Daoy (cell line): ENCODE data around the gene FAM180B. TPM values are rescaled to one million over a fixed set of nuclear protein-coding genes. Genes with fewer than 3 reads are reported as not detected.
"Not testable (repeated sequence)": the region's sequence is repeated elsewhere in the genome, so short reads cannot be mapped to it uniquely, and the experiment has no call there.

Experiments used
- DNase-seq: peaks from one replicate; pipeline ENCODE4 v3.0.0-alpha.2; 2015; ENCODE audit warnings: low read depth
- total RNA-seq: library from RNA; depleted of rRNA; stranded (reverse); fragments of >200 nt; shearing (Covaris generic); gene quantifications from 2 replicates; pipeline ENCODE4 v1.2.3, GENCODE V29; 2014; rRNA removed

Gene FAM180B
- total RNA-seq, 1 experiment from 2014 or later, result not detected

DNA sequence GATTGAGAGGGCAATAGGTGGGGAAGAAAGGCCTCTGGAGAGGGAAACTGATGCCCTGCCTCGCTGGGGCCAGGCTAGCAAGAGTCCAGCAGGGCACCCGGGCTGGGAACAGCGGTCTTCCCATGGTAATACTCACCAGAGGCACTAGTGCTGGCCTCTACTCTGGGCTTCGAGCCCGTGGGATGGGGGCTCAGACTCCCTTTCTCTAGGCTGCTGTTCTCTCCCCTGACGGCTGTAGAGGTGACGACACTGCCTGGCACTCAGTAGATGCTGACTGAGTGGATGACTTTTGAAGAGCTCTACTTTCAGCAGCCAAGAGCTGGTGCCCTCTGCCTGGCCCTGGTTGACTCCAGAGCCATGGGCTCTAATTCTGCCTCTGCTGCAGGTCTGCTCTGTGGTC, 8.6 kb downstream of the FAM180B start:
- DNase-seq, result no peak

DNA sequence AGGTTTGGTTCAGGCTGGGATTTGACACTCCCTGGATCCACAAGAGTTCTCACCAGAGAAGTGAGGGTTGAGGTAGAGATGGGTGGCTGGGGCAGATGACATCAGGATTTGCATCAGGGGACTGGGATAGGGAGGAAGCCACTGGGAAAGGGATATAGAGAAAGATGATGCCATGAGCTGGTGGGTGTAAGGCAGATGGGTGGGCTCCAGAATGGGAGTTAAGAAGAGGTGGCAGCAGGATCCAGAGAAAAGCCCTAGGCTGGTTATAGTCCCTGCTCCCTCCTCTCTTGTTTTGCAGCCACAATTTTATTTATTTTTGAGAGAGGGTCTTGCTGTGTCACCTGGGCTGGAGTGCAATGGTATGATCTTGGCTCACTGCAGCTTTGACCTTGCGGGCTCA, 9.5 kb downstream of the FAM180B start:
- DNase-seq, result no peak

DNA sequence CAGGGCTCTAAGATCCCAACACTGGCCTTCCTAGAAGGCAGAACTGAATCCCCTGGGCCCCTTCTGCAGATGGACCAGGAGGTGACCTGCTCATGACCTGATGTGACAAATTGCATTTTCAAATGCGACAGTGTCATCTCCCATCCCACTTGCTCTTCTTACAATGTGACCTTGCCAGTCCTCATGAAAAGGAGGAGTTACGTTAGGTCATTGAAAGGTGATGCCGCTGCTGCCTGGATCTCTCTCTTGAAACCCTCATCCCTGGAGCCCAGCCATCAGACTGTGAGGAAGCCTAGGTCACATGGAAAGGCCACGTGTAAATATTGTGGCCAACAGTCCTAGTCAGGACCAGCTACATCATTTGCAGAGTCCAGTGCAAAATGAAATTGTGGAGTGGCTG, 13.4 kb downstream of the FAM180B start:
- no peak for DNase-seq

DNA sequence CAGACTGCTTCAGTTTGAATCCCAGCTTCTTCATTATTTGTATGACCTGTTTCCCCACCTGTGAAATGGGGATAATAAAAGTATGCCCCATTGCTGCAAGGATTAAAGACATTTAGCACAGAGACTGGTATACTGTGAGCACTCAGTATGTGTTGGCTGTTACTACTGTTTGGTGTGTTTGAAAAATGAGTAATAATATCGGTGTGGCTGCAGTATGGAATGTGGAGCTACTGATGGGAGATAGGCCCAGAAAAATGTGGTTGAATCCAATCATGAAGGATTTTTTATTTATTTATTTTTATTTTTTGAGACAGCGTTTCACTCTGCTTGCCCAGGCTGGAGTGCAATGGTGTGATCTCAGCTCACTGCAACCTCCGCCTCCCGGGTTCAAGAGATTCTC, 16.8 kb downstream of the FAM180B start:
- DNase-seq, result no peak

DNA sequence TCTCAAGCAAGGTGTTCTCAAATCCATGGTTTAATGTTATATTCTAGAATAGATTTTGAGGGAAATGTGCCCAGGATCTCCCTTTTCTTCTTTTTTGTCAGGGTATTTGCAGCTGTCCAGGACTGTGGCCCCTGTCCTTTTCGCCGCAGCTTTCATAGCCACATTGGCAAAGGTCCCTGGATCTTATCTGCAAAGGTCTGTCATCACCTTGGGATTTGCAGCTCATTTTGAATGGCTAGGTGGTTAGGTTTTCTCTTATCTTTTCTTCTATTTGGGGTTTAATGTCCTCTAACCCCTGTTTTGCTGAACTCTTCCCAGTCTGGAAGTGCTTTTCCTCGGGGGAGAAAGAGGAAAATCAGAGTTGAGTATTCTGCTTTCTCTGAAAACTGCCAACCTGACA, 19.4 kb downstream of the FAM180B start:
- no peak for DNase-seq

DNA sequence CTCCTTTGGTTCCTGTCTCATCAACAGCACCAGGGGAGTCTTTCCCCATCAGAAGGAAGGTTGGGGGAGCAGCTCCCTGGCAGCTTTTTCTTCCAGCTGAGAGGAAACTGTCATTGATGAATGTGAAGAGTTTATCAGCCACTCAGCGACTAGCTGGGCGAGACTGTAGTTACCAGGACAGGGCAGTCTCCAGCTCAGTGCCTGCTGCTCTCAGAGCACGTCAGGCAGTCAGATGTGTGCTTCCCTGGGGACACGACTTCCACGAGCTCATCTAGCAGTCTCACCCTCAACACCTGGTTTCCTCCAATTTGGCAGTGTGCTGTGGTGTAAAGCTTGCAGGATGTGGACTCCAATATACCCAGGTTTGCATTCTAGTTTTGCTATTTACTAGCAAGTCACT, 20.3 kb downstream of the FAM180B start:
- DNase-seq, result no peak

DNA sequence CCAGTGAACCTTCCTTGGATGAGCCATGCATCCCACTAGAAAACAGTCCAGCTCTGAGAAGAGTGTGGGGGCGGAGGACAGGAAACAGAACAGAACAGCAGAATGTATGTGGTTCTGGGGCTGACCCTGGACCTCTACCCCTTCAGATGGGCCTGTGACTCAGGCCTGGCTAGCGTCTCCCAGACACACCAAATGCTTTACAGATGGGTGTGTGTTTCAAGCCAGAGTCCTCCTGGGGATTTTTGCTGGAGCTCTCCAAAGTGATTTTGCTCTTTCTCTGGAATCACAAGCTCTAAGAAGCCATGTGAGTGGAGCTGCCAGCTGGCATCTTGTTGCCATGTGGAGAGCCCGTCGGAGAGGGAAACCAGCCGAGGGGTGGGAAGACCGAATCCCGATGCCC, 20.9 kb downstream of the FAM180B start:
- DNase-seq, result peak; percentile 66

DNA sequence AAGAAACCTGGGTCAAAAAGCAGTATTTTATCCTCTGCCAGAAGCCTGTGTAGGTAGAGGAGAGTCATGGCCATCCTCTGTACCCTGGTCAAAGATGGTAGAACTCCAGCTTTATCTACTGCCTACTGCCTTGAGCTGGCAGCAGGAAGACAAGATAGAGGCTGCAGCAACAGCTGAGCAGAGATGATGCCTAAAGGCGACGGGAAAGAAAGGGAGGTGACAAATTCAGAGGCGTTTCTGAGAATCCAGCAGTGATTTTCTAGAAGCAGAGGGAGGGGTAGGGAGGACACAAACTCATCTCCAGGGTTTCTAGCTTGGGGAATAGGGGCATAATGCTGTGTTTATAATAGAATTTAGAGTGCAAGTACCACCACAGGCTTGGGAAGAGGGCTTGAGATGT, 23.2 kb downstream of the FAM180B start:
- DNase-seq, result no peak

DNA sequence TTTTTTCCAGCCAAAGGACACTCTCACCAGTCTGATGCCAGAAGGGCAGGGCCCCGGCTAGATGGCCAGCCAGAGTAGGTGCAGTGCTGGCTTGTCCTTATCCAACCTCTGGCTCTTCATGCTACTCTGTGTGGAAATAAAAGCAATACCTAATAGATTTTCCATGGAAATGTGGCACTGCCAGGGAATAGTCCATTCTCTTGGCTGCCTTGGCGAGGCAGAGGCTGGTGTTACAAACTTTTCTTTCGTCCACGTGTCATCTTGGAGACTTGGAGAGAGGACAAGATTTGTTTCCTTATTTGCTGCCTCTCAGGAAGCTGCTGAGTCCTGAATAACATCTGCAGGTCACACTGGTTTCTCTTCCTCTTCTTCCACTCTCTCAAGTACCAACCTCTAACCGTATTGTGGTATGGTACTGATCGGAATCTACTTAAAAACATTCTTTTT, 24.9 kb downstream of the FAM180B start:
- no peak for DNase-seq

DNA sequence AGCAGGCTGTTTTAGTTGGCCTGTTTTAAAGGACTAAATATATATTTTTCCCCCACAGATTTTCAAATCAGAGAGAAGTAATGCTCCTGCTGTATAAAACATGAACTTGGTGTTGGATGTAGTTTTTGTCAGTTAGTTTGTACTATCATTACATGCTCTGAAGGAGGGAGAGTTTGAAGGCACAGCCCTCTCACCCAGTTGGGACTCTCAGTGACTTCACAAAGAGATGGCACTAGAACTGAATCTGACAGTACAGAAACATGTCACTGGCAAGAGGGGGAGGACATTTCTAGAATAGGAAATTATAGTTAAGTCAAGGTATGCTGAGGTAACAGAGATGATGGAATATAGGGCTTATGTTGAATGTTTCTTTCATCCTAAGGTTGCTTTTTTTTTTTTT, 28.8 kb downstream of the FAM180B start:
- no peak for DNase-seq

DNA sequence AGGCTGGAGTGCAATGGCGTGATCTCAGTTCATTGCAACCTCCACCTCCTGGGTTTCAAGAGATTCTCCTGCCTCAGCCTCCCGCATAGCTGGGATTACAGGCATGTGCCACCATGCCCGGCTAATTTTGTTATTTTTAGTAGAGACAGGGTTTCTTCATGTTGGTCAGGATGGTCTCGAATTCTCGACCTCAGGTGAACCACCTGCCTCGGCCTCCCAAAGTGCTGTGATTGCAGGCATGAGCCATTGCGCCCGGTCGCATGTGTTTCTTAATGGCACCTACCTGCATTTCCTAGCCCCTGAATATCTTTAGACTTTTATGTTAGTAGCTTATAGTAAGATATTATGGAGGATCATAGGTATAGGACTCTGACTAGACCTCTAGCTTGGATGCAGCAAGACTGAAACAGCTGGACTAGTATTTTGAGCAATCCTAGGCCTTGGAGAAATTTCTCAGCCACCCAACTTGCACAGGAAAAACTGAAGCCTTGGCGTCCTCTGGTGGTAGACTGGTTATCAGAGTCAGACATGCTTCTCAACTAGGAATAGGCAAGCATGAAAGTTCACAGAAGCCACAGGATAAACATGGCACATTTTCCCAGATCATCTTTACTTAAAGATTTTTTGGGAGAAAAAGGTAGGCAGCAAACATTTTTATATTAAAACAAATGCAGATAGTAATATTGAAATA, 30.4 kb downstream of the FAM180B start:
- peak; percentile 30 for DNase-seq

DNA sequence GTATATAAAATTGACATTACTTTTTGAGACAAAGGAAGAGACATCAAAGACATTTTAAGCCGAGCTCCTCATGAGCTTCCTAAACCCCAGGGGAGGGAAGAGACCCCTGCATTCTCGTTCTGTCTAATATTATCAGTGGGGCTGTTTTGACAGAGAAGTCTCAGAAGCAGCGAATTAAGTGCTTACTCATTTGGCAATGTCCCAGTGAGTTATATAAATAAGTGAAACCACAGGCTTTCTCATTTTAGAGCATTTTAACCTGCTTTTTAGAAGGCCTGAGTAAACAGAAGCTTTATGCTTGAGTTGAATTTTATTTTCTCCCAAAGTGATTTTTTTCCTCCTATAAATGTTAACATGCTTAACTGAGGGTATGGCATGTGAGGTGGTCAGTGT, 30.9 kb downstream of the FAM180B start:
- no peak for DNase-seq

DNA sequence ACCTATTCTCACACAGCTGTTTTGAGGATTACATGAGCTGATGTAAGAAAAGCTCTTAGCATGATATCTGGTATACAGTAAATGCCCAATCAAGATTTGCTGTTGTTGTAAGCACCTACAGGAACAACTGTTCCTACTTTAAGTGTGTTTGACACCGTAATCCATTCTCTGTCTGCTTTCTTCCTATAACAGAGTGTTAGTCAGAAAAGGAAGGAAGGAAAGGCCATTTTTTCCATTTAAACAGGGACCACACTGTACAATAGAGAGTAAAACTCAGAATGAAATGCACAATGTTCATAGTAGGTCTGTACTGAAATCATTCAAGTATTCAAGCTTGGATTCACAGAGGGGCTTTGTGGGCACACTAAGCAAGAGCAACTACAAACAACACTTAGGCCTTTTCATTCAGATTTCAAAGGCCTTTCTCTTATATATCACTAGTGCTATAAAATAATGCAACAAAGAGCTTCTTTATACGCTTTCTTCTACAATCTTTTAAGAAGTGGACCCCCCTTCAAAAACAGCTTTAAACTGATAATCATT, 34.4 kb downstream of the FAM180B start:
- DNase-seq, result no peak

DNA sequence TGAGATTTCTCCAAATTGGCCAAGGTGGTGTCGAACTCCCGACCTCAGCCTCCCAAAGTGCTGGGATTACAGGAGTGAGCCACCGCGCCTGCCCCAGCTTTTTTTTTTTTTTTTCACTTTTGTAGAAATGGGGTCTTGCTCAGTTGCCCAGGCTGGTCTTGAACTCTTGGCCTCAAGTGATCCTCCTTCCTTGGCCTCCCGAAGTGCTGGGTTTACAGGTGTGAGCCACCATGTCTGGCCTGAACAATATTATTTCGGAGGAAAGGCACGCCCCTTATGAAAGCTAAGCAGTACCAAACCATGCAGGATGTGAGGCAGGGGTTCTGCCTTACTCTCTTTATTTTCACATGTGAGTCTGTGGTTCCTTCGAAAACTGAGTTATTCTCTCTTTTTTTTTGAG, 39.8 kb downstream of the FAM180B start:
- no peak for DNase-seq

DNA sequence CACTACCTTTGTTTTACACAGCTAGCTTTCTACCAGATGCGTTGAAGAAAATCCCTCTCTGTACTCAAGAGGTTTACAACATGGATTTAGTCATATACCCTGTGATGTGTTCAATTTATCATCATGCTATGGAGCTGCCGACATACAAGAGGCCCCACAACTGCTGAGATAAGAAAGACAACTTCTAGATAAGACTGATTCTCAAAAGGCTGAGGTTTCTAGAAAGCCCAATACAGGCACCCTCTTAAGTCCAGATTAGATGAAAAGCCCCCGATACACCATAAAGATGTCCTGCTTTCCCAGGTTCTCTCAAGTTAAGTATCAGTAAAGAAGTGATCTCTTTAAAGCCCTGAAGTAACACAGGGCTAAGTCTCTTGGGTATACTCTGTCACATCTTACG, 41.5 kb downstream of the FAM180B start:
- DNase-seq, result no peak

DNA sequence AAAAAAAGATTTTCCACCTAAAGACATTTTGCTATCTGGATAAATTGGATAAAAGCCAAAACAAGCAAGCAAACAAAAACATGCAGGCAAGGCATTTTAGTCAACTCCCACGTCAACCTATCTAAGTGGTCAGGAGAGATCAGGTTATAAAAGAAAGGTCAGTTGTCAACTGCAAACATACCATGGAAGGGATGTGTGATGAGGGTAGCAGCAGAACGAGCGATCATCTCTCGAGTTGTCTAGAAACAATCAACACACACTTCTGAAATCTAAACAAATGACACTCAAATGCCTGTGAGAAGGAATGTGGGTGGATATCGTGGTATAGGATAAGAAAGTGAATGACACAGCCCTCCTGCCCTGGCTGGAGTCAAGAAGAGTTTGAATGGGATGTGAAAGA, 45.0 kb downstream of the FAM180B start:
- no peak for DNase-seq

DNA sequence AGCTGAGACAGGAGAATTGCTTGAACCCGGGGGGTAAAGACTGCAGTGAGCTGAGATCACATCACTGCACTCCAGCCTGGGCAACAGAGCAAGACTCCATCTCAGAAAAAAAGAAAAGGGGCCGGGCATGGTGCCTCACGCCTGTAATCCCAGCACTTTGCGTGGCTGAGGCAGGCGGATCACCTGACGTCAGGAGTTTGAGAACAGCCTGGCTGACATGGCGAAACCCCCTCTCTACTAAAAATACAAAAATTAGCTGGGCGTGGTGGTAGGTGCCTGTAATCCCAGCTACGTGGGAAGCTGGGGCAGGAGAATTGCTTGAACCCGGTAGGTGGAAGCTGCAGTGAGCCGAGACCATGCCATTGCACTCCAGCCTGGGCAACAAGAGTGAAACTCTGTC, 49.9 kb downstream of the FAM180B start:
- not testable (repeated sequence) for DNase-seq

Other genes starting within 250 kb of the FAM180B start
- not detected in 2 replicates for gene MYBPC3, start 234.0 kb upstream of the FAM180B start, total RNA-seq
- not detected in 2 replicates for gene SPI1, start 208.1 kb upstream of the FAM180B start, total RNA-seq
- gene SLC39A13, start 178.1 kb upstream of the FAM180B start, total RNA-seq, result 29.8 and 50.5 TPM in 2 replicates
- 272 and 370 TPM in 2 replicates for gene PSMC3, start 160.2 kb upstream of the FAM180B start, total RNA-seq
- not detected in 2 replicates for gene RAPSN, start 137.5 kb upstream of the FAM180B start, total RNA-seq
- gene CELF1, start 33.5 kb upstream of the FAM180B start, total RNA-seq, result 59.9 and 62.5 TPM in 2 replicates
- gene PTPMT1, start 21.1 kb upstream of the FAM180B start, total RNA-seq, result 62.2 and 81.9 TPM in 2 replicates
- 21.3 and 26.9 TPM in 2 replicates for gene KBTBD4, start 7.7 kb upstream of the FAM180B start, total RNA-seq
- gene NDUFS3, start 7.6 kb upstream of the FAM180B start, total RNA-seq, result 137 and 253 TPM in 2 replicates
- gene C1QTNF4, start 7.7 kb downstream of the FAM180B start, total RNA-seq, result not detected in 2 replicates
- 119 and 128 TPM in 2 replicates for gene MTCH2, start 55.9 kb downstream of the FAM180B start, total RNA-seq
- gene AGBL2, start 128.7 kb downstream of the FAM180B start, total RNA-seq, result 0.42 and 1.3 TPM in 2 replicates
- 37.7 and 79.5 TPM in 2 replicates for gene FNBP4, start 180.7 kb downstream of the FAM180B start, total RNA-seq